ENCODE results near the gene RBPJL. TPM values are rescaled to one million over a fixed set of nuclear protein-coding genes. Genes with fewer than 3 reads are reported as not detected.

Gene RBPJL
- total and polyA plus RNA-seq, 2 of the 13 experiments (the other 11 are each of a cell fraction or from before 2014, with no cell fraction given), result not detected

DNA sequence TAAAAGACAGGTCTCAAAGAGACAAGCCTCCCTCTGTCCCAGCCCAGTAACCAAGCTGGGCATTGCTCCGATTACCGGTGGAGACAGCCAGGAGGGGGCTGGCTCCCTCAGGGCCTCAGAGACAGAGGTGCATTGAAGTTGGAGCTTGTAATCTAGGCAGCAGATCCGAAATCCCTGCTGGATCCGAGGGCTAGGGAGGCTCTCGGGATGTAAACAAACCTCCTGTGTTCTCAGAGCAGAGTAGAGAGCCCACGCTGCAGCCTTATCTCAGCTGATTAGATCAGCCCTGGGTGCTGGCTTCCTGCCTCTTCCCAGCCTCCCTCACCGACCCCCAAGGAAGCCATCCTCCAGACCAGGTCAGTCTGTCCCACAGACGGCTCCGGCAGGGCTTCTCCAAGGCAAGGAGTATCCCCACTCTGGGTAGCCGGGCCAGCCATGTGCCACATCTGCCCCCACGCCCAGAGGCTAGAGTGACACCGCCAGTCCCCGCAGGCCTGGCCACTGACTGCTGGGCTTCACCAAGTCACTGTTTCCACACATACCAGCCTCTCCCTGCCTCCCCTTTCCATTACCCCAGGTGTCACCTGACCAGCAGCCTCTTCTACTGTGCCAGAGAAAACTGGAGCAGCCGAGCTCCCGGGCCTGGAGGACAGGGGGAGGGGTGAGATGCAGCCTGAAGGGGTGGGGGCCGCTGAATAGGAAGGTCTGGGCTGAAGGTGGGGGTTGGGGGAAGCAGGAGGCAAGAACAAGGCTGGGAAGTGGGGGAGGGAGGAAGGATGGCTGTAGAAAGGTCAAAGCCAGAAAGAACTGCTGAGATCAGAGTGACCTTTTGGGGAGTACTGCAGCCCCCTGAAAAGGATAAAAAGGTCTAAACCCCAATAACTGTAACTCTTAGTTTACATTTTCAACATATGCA is 35.6 kb downstream of the RBPJL start (continued):
- TF ChIP-seq ZNF253 (CRISPR knock-in tag; IDR thresholded peaks at IDR 0.05; ENCODE audit: borderline replicate concordance) (peak; percentile 41; the same call in 1 of the 2 replicates), MAZ (IDR thresholded peaks at IDR 0.05; ENCODE audit: borderline replicate concordance, low read depth, low read length) (no peak), MAZ (CRISPR knock-in tag; IDR thresholded peaks at IDR 0.05; ENCODE audit: low read depth) (peak; percentile 73; the same call in 1 of the 2 replicates), HNRNPUL1 (IDR thresholded peaks at IDR 0.05; ENCODE audit: low read depth, low read length) (no peak), STAG1 (CRISPR knock-in tag; IDR thresholded peaks at IDR 0.05) (no peak), ZNF333 (CRISPR knock-in tag; IDR thresholded peaks at IDR 0.05; ENCODE audit: borderline replicate concordance) (peak; percentile 93; the same call in 1 of the 2 replicates), ZNF607 (CRISPR knock-in tag; IDR thresholded peaks at IDR 0.05; ENCODE audit: borderline replicate concordance) (no peak), NRL (CRISPR knock-in tag; IDR thresholded peaks at IDR 0.05; ENCODE audit: borderline replicate concordance) (0 out of 2 replicates have a peak, but pooled peaks have one; percentile 39), MXD4 (CRISPR knock-in tag; IDR thresholded peaks at IDR 0.05) (no peak; the same call in none of the 2 replicates), FOXP1 (IDR thresholded peaks at IDR 0.05) (0 out of 2 replicates have a peak, but pooled peaks have one; percentile 19), FOXP1 (CRISPR knock-in tag; IDR thresholded peaks at IDR 0.05) (peak; percentile 59), DR1 (CRISPR knock-in tag; IDR thresholded peaks at IDR 0.05) (no peak), AGO1 (IDR thresholded peaks at IDR 0.05; ENCODE audit: low read depth, low read length, poor library complexity, severe bottlenecking) (peak; percentile 59), PRMT3 (CRISPR knock-in tag; IDR thresholded peaks at IDR 0.05; ENCODE audit: borderline replicate concordance, low read depth) (no peak), ZBTB42 (CRISPR knock-in tag; IDR thresholded peaks at IDR 0.05) (peak; percentile 92), ZNF484 (CRISPR knock-in tag; IDR thresholded peaks at IDR 0.05; ENCODE audit: borderline replicate concordance, low read depth) (no peak), REXO4 (CRISPR knock-in tag; IDR thresholded peaks at IDR 0.05; ENCODE audit: borderline replicate concordance) (no peak), RFX5 (IDR thresholded peaks at IDR 0.05; ENCODE audit: low read depth, low read length) (no peak), ZNF34 (CRISPR knock-in tag; IDR thresholded peaks at IDR 0.05; ENCODE audit: borderline replicate concordance) (no peak)
- TF ChIP-seq, protein P1, sequence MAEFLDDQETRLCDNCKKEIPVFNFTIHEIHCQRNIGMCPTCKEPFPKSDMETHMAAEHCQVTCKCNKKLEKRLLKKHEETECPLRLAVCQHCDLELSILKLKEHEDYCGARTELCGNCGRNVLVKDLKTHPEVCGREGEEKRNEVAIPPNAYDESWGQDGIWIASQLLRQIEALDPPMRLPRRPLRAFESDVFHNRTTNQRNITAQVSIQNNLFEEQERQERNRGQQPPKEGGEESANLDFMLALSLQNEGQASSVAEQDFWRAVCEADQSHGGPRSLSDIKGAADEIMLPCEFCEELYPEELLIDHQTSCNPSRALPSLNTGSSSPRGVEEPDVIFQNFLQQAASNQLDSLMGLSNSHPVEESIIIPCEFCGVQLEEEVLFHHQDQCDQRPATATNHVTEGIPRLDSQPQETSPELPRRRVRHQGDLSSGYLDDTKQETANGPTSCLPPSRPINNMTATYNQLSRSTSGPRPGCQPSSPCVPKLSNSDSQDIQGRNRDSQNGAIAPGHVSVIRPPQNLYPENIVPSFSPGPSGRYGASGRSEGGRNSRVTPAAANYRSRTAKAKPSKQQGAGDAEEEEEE (CRISPR knock-in tag; IDR thresholded peaks at IDR 0.05; ENCODE audit: borderline replicate concordance), result no peak
- TF ChIP-seq, protein P2, sequence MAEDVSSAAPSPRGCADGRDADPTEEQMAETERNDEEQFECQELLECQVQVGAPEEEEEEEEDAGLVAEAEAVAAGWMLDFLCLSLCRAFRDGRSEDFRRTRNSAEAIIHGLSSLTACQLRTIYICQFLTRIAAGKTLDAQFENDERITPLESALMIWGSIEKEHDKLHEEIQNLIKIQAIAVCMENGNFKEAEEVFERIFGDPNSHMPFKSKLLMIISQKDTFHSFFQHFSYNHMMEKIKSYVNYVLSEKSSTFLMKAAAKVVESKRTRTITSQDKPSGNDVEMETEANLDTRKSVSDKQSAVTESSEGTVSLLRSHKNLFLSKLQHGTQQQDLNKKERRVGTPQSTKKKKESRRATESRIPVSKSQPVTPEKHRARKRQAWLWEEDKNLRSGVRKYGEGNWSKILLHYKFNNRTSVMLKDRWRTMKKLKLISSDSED (CRISPR knock-in tag; IDR thresholded peaks at IDR 0.05), result no peak
- TF ChIP-seq, protein P3, sequence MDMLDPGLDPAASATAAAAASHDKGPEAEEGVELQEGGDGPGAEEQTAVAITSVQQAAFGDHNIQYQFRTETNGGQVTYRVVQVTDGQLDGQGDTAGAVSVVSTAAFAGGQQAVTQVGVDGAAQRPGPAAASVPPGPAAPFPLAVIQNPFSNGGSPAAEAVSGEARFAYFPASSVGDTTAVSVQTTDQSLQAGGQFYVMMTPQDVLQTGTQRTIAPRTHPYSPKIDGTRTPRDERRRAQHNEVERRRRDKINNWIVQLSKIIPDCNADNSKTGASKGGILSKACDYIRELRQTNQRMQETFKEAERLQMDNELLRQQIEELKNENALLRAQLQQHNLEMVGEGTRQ (IDR thresholded peaks at IDR 0.05; ENCODE audit: low read depth, low read length), result 0 out of 2 replicates have a peak, but pooled peaks have one; percentile 25
- TF ChIP-seq, protein P3 (CRISPR knock-in tag; IDR thresholded peaks at IDR 0.05; ENCODE audit: borderline replicate concordance), result peak; percentile 70; the same call in 1 of the 2 replicates
- TF ChIP-seq, protein P4, sequence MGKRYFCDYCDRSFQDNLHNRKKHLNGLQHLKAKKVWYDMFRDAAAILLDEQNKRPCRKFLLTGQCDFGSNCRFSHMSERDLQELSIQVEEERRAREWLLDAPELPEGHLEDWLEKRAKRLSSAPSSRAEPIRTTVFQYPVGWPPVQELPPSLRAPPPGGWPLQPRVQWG (CRISPR knock-in tag; IDR thresholded peaks at IDR 0.05; ENCODE audit: borderline replicate concordance, low read depth), result no peak

All from HepG2 (cell line).